GM12878 (cell line): ENCODE results near the gene TPGS2. TPM values are rescaled to one million over a fixed set of nuclear protein-coding genes. Genes with fewer than 3 reads are reported as not detected.

Experiments
- ATAC-seq: fragments of 200-7000 bp; cut with Tn5 transposase; 3 replicates; pipeline ENCODE4 v1.9.1; 2020; ENCODE audit warnings: mild to moderate bottlenecking, moderate library complexity
- BruUV-seq: library from RNA; stranded (reverse); fragments of 400-500 nt; replicated peaks from 2 replicates; lab custom pipeline; 2021; lab: Mats Ljungman, UMichigan
- CTCF ChIA-PET: fragments of 300-600 bp; sonication (Branson Sonifier 250); formaldehyde crosslinking; extraction: SDS; loops from one replicate; lab custom pipeline; 2021; ENCODE audit warnings: inconsistent platforms; lab: Yijun Ruan, JAX
- POLR2A ChIA-PET: fragments of 350-600 bp; formaldehyde crosslinking; extraction: SDS; loops from one replicate; lab custom pipeline; 2021; ENCODE audit warnings: inconsistent platforms; lab: Charles Lee
- RAD21 ChIA-PET: fragments of 300-600 bp; sonication (Branson Sonifier 250); formaldehyde crosslinking; loops from one replicate; lab custom pipeline; 2023; ENCODE audit warnings: antibody characterized with exemption; ENCODE audit not compliant: unreplicated experiment; lab: Charles Lee
- SMC1A ChIA-PET: fragments of 300-600 bp; sonication (Branson Sonifier 250); formaldehyde crosslinking; loops from one replicate; lab custom pipeline; 2023; ENCODE audit not compliant: unreplicated experiment, uncharacterized antibody; lab: Charles Lee
- DNase-seq: peaks from one replicate; pipeline ENCODE4 v3.0.0-alpha.2; 2011; ENCODE audit warnings: low read depth, low spot score
- FAIRE-seq: peaks from 3 replicates; lab custom pipeline; 2011; peaks lifted over from hg19 to GRCh38; lab: Jason Lieb, UNC
- H2AFZ ChIP-seq: 2 replicates; pipeline ENCODE4 v1.6.0; 2011; ENCODE audit warnings: low read depth, low read length, control low read depth; ENCODE audit not compliant: control insufficient read depth
- H3K27ac ChIP-seq: 2 replicates; pipeline ENCODE4 v1.5.1; 2011; ENCODE audit warnings: control low read depth; ENCODE audit not compliant: control insufficient read depth, insufficient read depth
- H3K27me3 ChIP-seq, 2 experiments: replicated peaks in 1 of 2; 2 replicates each; pipeline versions ENCODE4 v1.6.0 to v1.6.1; 2011; ENCODE audit warnings: low read length in 1 of 2; ENCODE audit not compliant: control insufficient read depth in 2 of 2, insufficient read depth in 2 of 2
- H3K36me3 ChIP-seq, 2 experiments: 2 replicates each; pipeline ENCODE4 v1.5.1; 2011; ENCODE audit warnings: low read length in 1 of 2; ENCODE audit not compliant: control insufficient read depth in 2 of 2, insufficient read depth in 2 of 2
- H3K4me1 ChIP-seq: 2 replicates; pipeline ENCODE4 v1.6.1; 2011; ENCODE audit warnings: mild to moderate bottlenecking, low read length, moderate library complexity, mixed read lengths; ENCODE audit not compliant: control insufficient read depth, insufficient read depth
- H3K4me2 ChIP-seq: 2 replicates; pipeline ENCODE4 v1.6.0; 2011; ENCODE audit warnings: control low read depth; ENCODE audit not compliant: control insufficient read depth, insufficient read depth
- H3K4me3 ChIP-seq: fragments of 200-600 bp; sonication (generic); 2 replicates; pipeline ENCODE4 v1.5.1; 2016
- H3K79me2 ChIP-seq: 2 replicates; pipeline ENCODE4 v1.6.0; 2011; ENCODE audit warnings: low read length; ENCODE audit not compliant: control insufficient read depth, insufficient read depth
- H3K9ac ChIP-seq: 2 replicates; pipeline ENCODE4 v1.8.0; 2011; ENCODE audit warnings: low read length, control low read depth, mixed read lengths; ENCODE audit not compliant: control insufficient read depth, insufficient read depth
- H3K9me3 ChIP-seq: replicated peaks from 3 replicates; pipeline ENCODE4 v1.5.1; 2011; ENCODE audit warnings: mild to moderate bottlenecking, low read length; ENCODE audit not compliant: control insufficient read depth, insufficient read depth
- H4K20me1 ChIP-seq: 2 replicates; pipeline ENCODE4 v1.6.0; 2011; ENCODE audit not compliant: control insufficient read depth, insufficient read depth
- CHD4 ChIP-seq: fragments of 200-600 bp; sonication (generic); IDR thresholded peaks from 2 replicates; pipeline ENCODE4 v1.6.1; 2016; ENCODE audit warnings: mild to moderate bottlenecking
- CREM ChIP-seq: IDR thresholded peaks from 2 replicates; pipeline ENCODE4 v1.6.1; 2014; ENCODE audit warnings: antibody characterized with exemption, low read depth
- E2F4 ChIP-seq: IDR thresholded peaks from 2 replicates; pipeline ENCODE4 v1.6.1; 2012; ENCODE audit warnings: low read depth, low read length, improper control_type of control experiment
- EED ChIP-seq: sonication (generic); IDR thresholded peaks from 2 replicates; pipeline ENCODE4 v1.6.1; 2016; ENCODE audit warnings: antibody characterized with exemption, low read depth
- FOXM1 ChIP-seq: IDR thresholded peaks from 2 replicates; pipeline ENCODE4 v1.6.1; 2012; ENCODE audit warnings: low read depth, mild to moderate bottlenecking, inconsistent platforms, low read length, moderate library complexity
- GATAD2B ChIP-seq: fragments of 450-650 bp; conservative IDR thresholded peaks from 2 replicates; pipeline ENCODE4 v1.6.1; 2017; ENCODE audit warnings: low read depth, mild to moderate bottlenecking, moderate library complexity
- KLF5 ChIP-seq: fragments of 450-650 bp; IDR thresholded peaks from 2 replicates; pipeline ENCODE4 v1.6.1; 2014; ENCODE audit warnings: mild to moderate bottlenecking; ENCODE audit not compliant: partially characterized antibody
- MEF2A ChIP-seq: IDR thresholded peaks from 2 replicates; pipeline ENCODE4 v1.6.1; 2011; ENCODE audit warnings: low read depth, mild to moderate bottlenecking, low read length, moderate library complexity; ENCODE audit not compliant: insufficient read depth
- NFYA ChIP-seq: IDR thresholded peaks from 2 replicates; pipeline ENCODE4 v1.6.1; 2011; ENCODE audit warnings: low read depth, mild to moderate bottlenecking, low read length, improper control_type of control experiment, borderline replicate concordance
- NR2C1 ChIP-seq: fragments of 450-650 bp; IDR thresholded peaks from 2 replicates; pipeline ENCODE4 v1.6.1; 2017; ENCODE audit warnings: antibody characterized with exemption, mild to moderate bottlenecking, moderate library complexity
- NR2C2 ChIP-seq: IDR thresholded peaks from 2 replicates; pipeline ENCODE4 v1.6.1; 2011; ENCODE audit warnings: borderline replicate concordance, low read depth; ENCODE audit not compliant: control insufficient read depth, insufficient read length
- RBBP5 ChIP-seq: fragments of 200-600 bp; sonication (generic); conservative IDR thresholded peaks from 2 replicates; pipeline ENCODE4 v1.6.1; 2016
- SIN3A ChIP-seq: IDR thresholded peaks from 2 replicates; pipeline ENCODE4 v1.6.1; 2012; ENCODE audit warnings: low read depth, low read length, improper control_type of control experiment
- SIX5 ChIP-seq: IDR thresholded peaks from 2 replicates; pipeline ENCODE4 v1.6.1; 2011; ENCODE audit warnings: mild to moderate bottlenecking, low read depth, low read length, moderate library complexity; ENCODE audit not compliant: severe bottlenecking
- SPI1 ChIP-seq: IDR thresholded peaks from 2 replicates; pipeline ENCODE4 v1.6.1; 2011; ENCODE audit warnings: low read depth, mild to moderate bottlenecking, low read length, moderate library complexity, borderline replicate concordance; ENCODE audit not compliant: insufficient read depth
- SREBF2 ChIP-seq: IDR thresholded peaks from 2 replicates; pipeline ENCODE4 v1.6.1; 2012; ENCODE audit warnings: mild to moderate bottlenecking, low read length
- WGBS: methylation state at CpG from one replicate; pipeline ENCODE4 v1.1.6; 2016; ENCODE audit warnings: low lambda C conversion rate; ENCODE audit not compliant: insufficient replicate concordance, insufficient coverage; ENCODE audit errors: missing lambda C conversion rate; 5-methylcytosine and 5-hydroxymethylcytosine counted together
- in situ Hi-C: fragments of 300-500 bp; cut with MboI; formaldehyde crosslinking; loops from 9 replicates; pipeline ENCODE4 v1.14.3; 2018; ENCODE audit warnings: mixed read lengths
- intact Hi-C: fragments of 100-400 bp; cut with micrococcal nuclease; formaldehyde crosslinking; loops from one replicate; pipeline ENCODE4 v1.14.2; 2022; ENCODE audit not compliant: unreplicated experiment
- polyA plus RNA-seq, 11 experiments: library from polyadenylated mRNA; depleted of rRNA in 4 of 11; unstranded in 6 of 11; stranded (reverse) in 5 of 11; fragments of >200 nt; fragmentation: Nextera tagmentation in 4 of 11; fragmentation: Illumina TruSeq in 1 of 11; extraction: Ambion mirVana in 4 of 11; extraction: Trizol in 1 of 11; gene quantifications; 1 replicate in 1 of 11; 2 replicates in 10 of 11; pipeline versions ENCODE4 v1.2.1 to v1.2.3, GENCODE V29; 2011 to 2016; ENCODE audit warnings: inconsistent platforms in 2 of 11, missing spikeins in 2 of 11, low read depth in 1 of 11
- total RNA-seq, 4 experiments: library from RNA; depleted of rRNA in 3 of 4; stranded (reverse); fragments of >200 nt in 3 of 4; fragmentation: Illumina TruSeq in 1 of 4; extraction: Trizol in 1 of 4; gene quantifications; 2 replicates each; pipeline versions ENCODE4 v1.2.1 to v1.2.3, GENCODE V29; 2013 to 2021
- TF ChIP-seq, protein P1 (sequence below): fragments of 450-650 bp; IDR thresholded peaks from 2 replicates; pipeline ENCODE4 v1.6.1; 2016; ENCODE audit warnings: mild to moderate bottlenecking
- TF ChIP-seq, protein P2 (sequence below): IDR thresholded peaks from 2 replicates; pipeline ENCODE4 v1.6.1; 2012; ENCODE audit warnings: low read depth, low read length, improper control_type of control experiment

The TPGS2 gene
- total and polyA plus RNA-seq, 10 of the 15 experiments (the other 5 are each of a cell fraction or from before 2014, with no cell fraction given): 39.8 to 181 (median 88.9) TPM

DNA sequence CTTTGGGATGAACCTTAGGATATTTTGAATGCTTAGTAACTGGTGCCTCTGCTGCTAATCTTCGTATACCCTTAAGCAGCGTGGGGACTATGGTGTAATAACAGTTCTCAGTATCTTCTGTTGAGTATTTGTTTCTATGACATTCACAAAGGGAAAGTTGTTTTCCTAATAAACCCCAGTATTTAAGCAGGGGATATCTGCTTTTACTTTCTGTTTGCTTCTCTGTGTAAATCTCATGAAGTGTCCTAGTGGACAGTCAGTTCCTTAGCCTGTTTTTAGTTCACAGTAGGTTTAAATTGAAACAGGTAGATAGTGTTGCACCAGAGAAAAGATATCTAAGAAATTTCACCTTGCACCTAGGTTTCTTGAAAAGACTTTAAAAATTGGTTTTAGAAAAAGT, 15.0 kb upstream of the TPGS2 start:
- no peak overlapping the region for H3K4me3 ChIP-seq
- SMC1A ChIA-PET: interaction anchor here (1.1 kb wide), 1 partner anchor 21 kb away, joined by 3 read pairs; no protein-coding TSS in a partner anchor
- H3K36me3 ChIP-seq: no peaks in the 10 kb centered on the region
- no peak overlapping the region for H2AFZ ChIP-seq
- no TSS peak for BruUV-seq
- H3K27me3 ChIP-seq: no peaks in the 10 kb centered on the region
- H3K4me2 ChIP-seq: no peak overlapping the region
- H4K20me1 ChIP-seq: no peaks in the 10 kb centered on the region
- CTCF ChIA-PET: no interaction called here
- intact Hi-C loops: no loop called here
- no peak overlapping the region for H3K9ac ChIP-seq
- no peak overlapping the region for H3K27ac ChIP-seq
- TF ChIP-seq SIN3A (no peak), E2F4 (no peak), NFYA (no peak), NR2C1 (no peak), KLF5 (no peak)
- in situ Hi-C loops: no loop called here
- FAIRE-seq (peak; percentile 61), ATAC-seq (peak; percentile 52; the same call in 2 of the 3 replicates), DNase-seq (no peak)
- no peaks in the 10 kb centered on the region for H3K4me1 ChIP-seq
- no peaks in the 10 kb centered on the region for H3K9me3 ChIP-seq
- RAD21 ChIA-PET: no interaction called here
- 100% methylated on average over 2 of the region's 2 CpGs for WGBS
- POLR2A ChIA-PET: no interaction called here
- H3K79me2 ChIP-seq: no peaks in the 10 kb centered on the region

GRCh38 chr18:36843199-36843598, 14.4 kb upstream of the TPGS2 start:
- POLR2A ChIA-PET: no interaction called here
- ATAC-seq (no peak), FAIRE-seq (no peak), DNase-seq (no peak)
- Histone ChIP-seq H3K4me1 (no peaks in the 10 kb centered on the region), H3K27me3 (no peaks in the 10 kb centered on the region), H4K20me1 (no peaks in the 10 kb centered on the region), H2AFZ (no peak overlapping the region), H3K79me2 (no peaks in the 10 kb centered on the region), H3K36me3 (no peaks in the 10 kb centered on the region), H3K4me3 (no peak overlapping the region), H3K4me2 (no peak overlapping the region), H3K9me3 (no peaks in the 10 kb centered on the region), H3K27ac (no peak overlapping the region), H3K9ac (no peak overlapping the region)
- CTCF ChIA-PET: interaction anchor here (0.5 to 2.1 kb wide), 2 partner anchors 14 to 25 kb away, joined by 4 to 5 read pairs; partner anchors contain the start of genes KIAA1328 and TPGS2
- SMC1A ChIA-PET: interaction anchor here (1.1 kb wide), 1 partner anchor 21 kb away, joined by 3 read pairs; no protein-coding TSS in a partner anchor
- in situ Hi-C loops: no loop called here
- RAD21 ChIA-PET: no interaction called here
- BruUV-seq: no TSS peak
- intact Hi-C loops: no loop called here
- WGBS: 94% methylated on average over 5 of the region's 5 CpGs
- TF ChIP-seq EED (no peak), SIX5 (no peak), MEF2A (no peak), CREM (no peak), SPI1 (no peak), RBBP5 (no peak), NR2C2 (no peak), FOXM1 (no peak), GATAD2B (no peak), SREBF2 (no peak), CHD4 (no peak)
- TF ChIP-seq, protein P1, sequence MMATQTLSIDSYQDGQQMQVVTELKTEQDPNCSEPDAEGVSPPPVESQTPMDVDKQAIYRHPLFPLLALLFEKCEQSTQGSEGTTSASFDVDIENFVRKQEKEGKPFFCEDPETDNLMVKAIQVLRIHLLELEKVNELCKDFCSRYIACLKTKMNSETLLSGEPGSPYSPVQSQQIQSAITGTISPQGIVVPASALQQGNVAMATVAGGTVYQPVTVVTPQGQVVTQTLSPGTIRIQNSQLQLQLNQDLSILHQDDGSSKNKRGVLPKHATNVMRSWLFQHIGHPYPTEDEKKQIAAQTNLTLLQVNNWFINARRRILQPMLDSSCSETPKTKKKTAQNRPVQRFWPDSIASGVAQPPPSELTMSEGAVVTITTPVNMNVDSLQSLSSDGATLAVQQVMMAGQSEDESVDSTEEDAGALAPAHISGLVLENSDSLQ: no peak
- TF ChIP-seq, protein P2, sequence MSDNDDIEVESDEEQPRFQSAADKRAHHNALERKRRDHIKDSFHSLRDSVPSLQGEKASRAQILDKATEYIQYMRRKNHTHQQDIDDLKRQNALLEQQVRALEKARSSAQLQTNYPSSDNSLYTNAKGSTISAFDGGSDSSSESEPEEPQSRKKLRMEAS: no peak
